GM12878 (cell line): Measurements from ENCODE around the gene TMPRSS6. TPM values are rescaled to one million over a fixed set of nuclear protein-coding genes. Genes with fewer than 3 reads are reported as not detected.

Source experiments
- ATAC-seq: fragments of 200-7000 bp; cut with Tn5 transposase; 3 replicates; pipeline ENCODE4 v1.9.1; 2020; ENCODE audit warnings: mild to moderate bottlenecking, moderate library complexity
- BruUV-seq: library from RNA; stranded (reverse); fragments of 400-500 nt; replicated peaks from 2 replicates; lab custom pipeline; 2021; lab: Mats Ljungman, UMichigan
- CTCF ChIA-PET: fragments of 300-600 bp; sonication (Branson Sonifier 250); formaldehyde crosslinking; extraction: SDS; loops from one replicate; lab custom pipeline; 2021; ENCODE audit warnings: inconsistent platforms; lab: Yijun Ruan, JAX
- POLR2A ChIA-PET: fragments of 350-600 bp; formaldehyde crosslinking; extraction: SDS; loops from one replicate; lab custom pipeline; 2021; ENCODE audit warnings: inconsistent platforms; lab: Charles Lee
- RAD21 ChIA-PET: fragments of 300-600 bp; sonication (Branson Sonifier 250); formaldehyde crosslinking; loops from one replicate; lab custom pipeline; 2023; ENCODE audit warnings: antibody characterized with exemption; ENCODE audit not compliant: unreplicated experiment; lab: Charles Lee
- SMC1A ChIA-PET: fragments of 300-600 bp; sonication (Branson Sonifier 250); formaldehyde crosslinking; loops from one replicate; lab custom pipeline; 2023; ENCODE audit not compliant: unreplicated experiment, uncharacterized antibody; lab: Charles Lee
- DNase-seq: peaks from one replicate; pipeline ENCODE4 v3.0.0-alpha.2; 2011; ENCODE audit warnings: low read depth, low spot score
- FAIRE-seq: peaks from 3 replicates; lab custom pipeline; 2011; peaks lifted over from hg19 to GRCh38; lab: Jason Lieb, UNC
- H2AFZ ChIP-seq: 2 replicates; pipeline ENCODE4 v1.6.0; 2011; ENCODE audit warnings: low read depth, low read length, control low read depth; ENCODE audit not compliant: control insufficient read depth
- H3K27ac ChIP-seq: 2 replicates; pipeline ENCODE4 v1.5.1; 2011; ENCODE audit warnings: control low read depth; ENCODE audit not compliant: control insufficient read depth, insufficient read depth
- H3K27me3 ChIP-seq, 2 experiments: replicated peaks in 1 of 2; 2 replicates each; pipeline versions ENCODE4 v1.6.0 to v1.6.1; 2011; ENCODE audit warnings: low read length in 1 of 2; ENCODE audit not compliant: control insufficient read depth in 2 of 2, insufficient read depth in 2 of 2
- H3K36me3 ChIP-seq, 2 experiments: 2 replicates each; pipeline ENCODE4 v1.5.1; 2011; ENCODE audit warnings: low read length in 1 of 2; ENCODE audit not compliant: control insufficient read depth in 2 of 2, insufficient read depth in 2 of 2
- H3K4me1 ChIP-seq: 2 replicates; pipeline ENCODE4 v1.6.1; 2011; ENCODE audit warnings: mild to moderate bottlenecking, low read length, moderate library complexity, mixed read lengths; ENCODE audit not compliant: control insufficient read depth, insufficient read depth
- H3K4me2 ChIP-seq: 2 replicates; pipeline ENCODE4 v1.6.0; 2011; ENCODE audit warnings: control low read depth; ENCODE audit not compliant: control insufficient read depth, insufficient read depth
- H3K4me3 ChIP-seq: fragments of 200-600 bp; sonication (generic); 2 replicates; pipeline ENCODE4 v1.5.1; 2016
- H3K79me2 ChIP-seq: 2 replicates; pipeline ENCODE4 v1.6.0; 2011; ENCODE audit warnings: low read length; ENCODE audit not compliant: control insufficient read depth, insufficient read depth
- H3K9ac ChIP-seq: 2 replicates; pipeline ENCODE4 v1.8.0; 2011; ENCODE audit warnings: low read length, control low read depth, mixed read lengths; ENCODE audit not compliant: control insufficient read depth, insufficient read depth
- H3K9me3 ChIP-seq: replicated peaks from 3 replicates; pipeline ENCODE4 v1.5.1; 2011; ENCODE audit warnings: mild to moderate bottlenecking, low read length; ENCODE audit not compliant: control insufficient read depth, insufficient read depth
- H4K20me1 ChIP-seq: 2 replicates; pipeline ENCODE4 v1.6.0; 2011; ENCODE audit not compliant: control insufficient read depth, insufficient read depth
- CBX3 ChIP-seq: fragments of 200-600 bp; sonication (generic); IDR thresholded peaks from 2 replicates; pipeline ENCODE4 v1.6.1; 2016; ENCODE audit warnings: low read depth, borderline replicate concordance
- CREB1 ChIP-seq: IDR thresholded peaks from 2 replicates; pipeline ENCODE4 v1.6.1; 2012; ENCODE audit warnings: low read depth, mild to moderate bottlenecking, inconsistent platforms
- FOS ChIP-seq: IDR thresholded peaks from 3 replicates; pipeline ENCODE4 v1.6.1; 2011; ENCODE audit warnings: borderline replicate concordance; ENCODE audit not compliant: insufficient read length; ENCODE audit errors: extremely low read depth
- FOXK2 ChIP-seq: fragments of 450-650 bp; IDR thresholded peaks from 2 replicates; pipeline ENCODE4 v1.6.1; 2017; ENCODE audit warnings: mild to moderate bottlenecking, moderate library complexity
- HDGF ChIP-seq: fragments of 450-650 bp; IDR thresholded peaks from 2 replicates; pipeline ENCODE4 v1.6.1; 2016; ENCODE audit warnings: antibody characterized with exemption
- HSF1 ChIP-seq: fragments of 150-350 bp; IDR thresholded peaks from 2 replicates; pipeline ENCODE4 v1.6.1; 2014; ENCODE audit warnings: mild to moderate bottlenecking, low read depth, low read length
- MEF2A ChIP-seq: IDR thresholded peaks from 2 replicates; pipeline ENCODE4 v1.6.1; 2011; ENCODE audit warnings: low read depth, mild to moderate bottlenecking, low read length, moderate library complexity; ENCODE audit not compliant: insufficient read depth
- MYB ChIP-seq: fragments of 150-350 bp; IDR thresholded peaks from 2 replicates; pipeline ENCODE4 v1.6.1; 2014; ENCODE audit warnings: mild to moderate bottlenecking, low read depth, low read length, borderline replicate concordance
- PML ChIP-seq: IDR thresholded peaks from 2 replicates; pipeline ENCODE4 v1.6.1; 2012; ENCODE audit warnings: low read length, inconsistent platforms
- SIN3A ChIP-seq: IDR thresholded peaks from 2 replicates; pipeline ENCODE4 v1.6.1; 2012; ENCODE audit warnings: low read depth, low read length, improper control_type of control experiment
- SIX5 ChIP-seq: IDR thresholded peaks from 2 replicates; pipeline ENCODE4 v1.6.1; 2011; ENCODE audit warnings: mild to moderate bottlenecking, low read depth, low read length, moderate library complexity; ENCODE audit not compliant: severe bottlenecking
- SUZ12 ChIP-seq: fragments of 200-600 bp; sonication (generic); IDR thresholded peaks from one replicate; pipeline ENCODE4 v1.6.1; 2018; ENCODE audit warnings: antibody characterized with exemption, mild to moderate bottlenecking; ENCODE audit not compliant: unreplicated experiment
- TARDBP ChIP-seq: IDR thresholded peaks from 2 replicates; pipeline ENCODE4 v1.6.1; 2016; ENCODE audit warnings: borderline replicate concordance
- TCF3 ChIP-seq: IDR thresholded peaks from 2 replicates; pipeline ENCODE4 v1.6.1; 2012; ENCODE audit warnings: low read depth, mild to moderate bottlenecking, low read length, borderline replicate concordance; ENCODE audit not compliant: insufficient read depth
- WGBS: methylation state at CpG from one replicate; pipeline ENCODE4 v1.1.6; 2016; ENCODE audit warnings: low lambda C conversion rate; ENCODE audit not compliant: insufficient replicate concordance, insufficient coverage; ENCODE audit errors: missing lambda C conversion rate; 5-methylcytosine and 5-hydroxymethylcytosine counted together
- in situ Hi-C: fragments of 300-500 bp; cut with MboI; formaldehyde crosslinking; loops from 9 replicates; pipeline ENCODE4 v1.14.3; 2018; ENCODE audit warnings: mixed read lengths
- intact Hi-C: fragments of 100-400 bp; cut with micrococcal nuclease; formaldehyde crosslinking; loops from one replicate; pipeline ENCODE4 v1.14.2; 2022; ENCODE audit not compliant: unreplicated experiment
- polyA plus RNA-seq, 11 experiments: library from polyadenylated mRNA; depleted of rRNA in 4 of 11; unstranded in 6 of 11; stranded (reverse) in 5 of 11; fragments of >200 nt; fragmentation: Nextera tagmentation in 4 of 11; fragmentation: Illumina TruSeq in 1 of 11; extraction: Ambion mirVana in 4 of 11; extraction: Trizol in 1 of 11; gene quantifications; 1 replicate in 1 of 11; 2 replicates in 10 of 11; pipeline versions ENCODE4 v1.2.1 to v1.2.3, GENCODE V29; 2011 to 2016; ENCODE audit warnings: inconsistent platforms in 2 of 11, missing spikeins in 2 of 11, low read depth in 1 of 11
- total RNA-seq, 4 experiments: library from RNA; depleted of rRNA in 3 of 4; stranded (reverse); fragments of >200 nt in 3 of 4; fragmentation: Illumina TruSeq in 1 of 4; extraction: Trizol in 1 of 4; gene quantifications; 2 replicates each; pipeline versions ENCODE4 v1.2.1 to v1.2.3, GENCODE V29; 2013 to 2021
- TF ChIP-seq, protein P1 (sequence below): IDR thresholded peaks from 2 replicates; pipeline ENCODE4 v1.6.1; 2012; ENCODE audit warnings: improper control_type of control experiment, low read depth, low read length; ENCODE audit not compliant: insufficient replicate concordance
- TF ChIP-seq, protein P2 (sequence below): fragments of 450-650 bp; IDR thresholded peaks from 2 replicates; pipeline ENCODE4 v1.6.1; 2016; ENCODE audit warnings: mild to moderate bottlenecking

Gene TMPRSS6
- total and polyA plus RNA-seq, 10 of the 15 experiments (the other 5 are each of a cell fraction or from before 2014, with no cell fraction given), result 0.06 to 0.69 (median 0.19) TPM; not detected in 6

DNA sequence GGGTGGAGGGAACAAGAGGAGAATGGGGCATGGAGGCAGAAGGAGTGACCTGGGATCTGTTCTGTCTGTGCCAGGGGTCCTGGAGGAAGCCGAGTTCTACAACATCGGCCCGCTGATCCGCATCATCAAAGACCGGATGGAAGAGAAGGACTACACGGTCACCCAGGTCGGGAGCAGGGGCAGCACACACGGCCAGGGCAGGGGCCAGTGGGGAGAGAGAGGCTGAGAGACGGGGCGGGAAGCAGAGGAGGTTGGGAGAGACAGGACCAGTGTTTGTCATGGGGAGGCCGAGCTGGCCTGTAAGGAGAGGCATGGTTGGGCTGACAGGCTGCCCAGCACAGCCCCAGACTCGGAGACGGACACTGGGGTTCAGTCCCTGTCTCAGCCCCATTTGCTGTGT, 53.3 kb downstream of the TMPRSS6 start:
- no peak for FAIRE-seq
- Histone ChIP-seq H3K9ac (no peak overlapping the region), H3K9me3 (no peaks in the 10 kb centered on the region), H3K4me2 (no peak overlapping the region), H4K20me1 (no peaks in the 10 kb centered on the region), H3K27me3 (no peaks in the 10 kb centered on the region), H3K27ac (no peak overlapping the region), H3K36me3 (peaks cover 0 to 2% of the 10 kb centered on the region in 2 experiments; a peak in 2 of 4 replicates), H3K4me3 (no peak overlapping the region), H3K79me2 (no peaks in the 10 kb centered on the region), H2AFZ (no peak overlapping the region), H3K4me1 (peaks cover 9% of the 10 kb centered on the region)
- no peak for ATAC-seq
- ChIA-PET CTCF (no interaction called here), POLR2A (interaction anchor here (1.0 kb wide), 1 partner anchor 47 kb away, joined by 3 read pairs; no protein-coding TSS in a partner anchor), RAD21 (no interaction called here), SMC1A (no interaction called here)
- no peak for DNase-seq
- intact Hi-C loops, result no loop called here
- WGBS, result 73% methylated on average over 13 of the region's 13 CpGs
- no TSS peak for BruUV-seq
- in situ Hi-C loops, result no loop called here
- TF ChIP-seq SUZ12, result no peak
- TF ChIP-seq, protein P1, sequence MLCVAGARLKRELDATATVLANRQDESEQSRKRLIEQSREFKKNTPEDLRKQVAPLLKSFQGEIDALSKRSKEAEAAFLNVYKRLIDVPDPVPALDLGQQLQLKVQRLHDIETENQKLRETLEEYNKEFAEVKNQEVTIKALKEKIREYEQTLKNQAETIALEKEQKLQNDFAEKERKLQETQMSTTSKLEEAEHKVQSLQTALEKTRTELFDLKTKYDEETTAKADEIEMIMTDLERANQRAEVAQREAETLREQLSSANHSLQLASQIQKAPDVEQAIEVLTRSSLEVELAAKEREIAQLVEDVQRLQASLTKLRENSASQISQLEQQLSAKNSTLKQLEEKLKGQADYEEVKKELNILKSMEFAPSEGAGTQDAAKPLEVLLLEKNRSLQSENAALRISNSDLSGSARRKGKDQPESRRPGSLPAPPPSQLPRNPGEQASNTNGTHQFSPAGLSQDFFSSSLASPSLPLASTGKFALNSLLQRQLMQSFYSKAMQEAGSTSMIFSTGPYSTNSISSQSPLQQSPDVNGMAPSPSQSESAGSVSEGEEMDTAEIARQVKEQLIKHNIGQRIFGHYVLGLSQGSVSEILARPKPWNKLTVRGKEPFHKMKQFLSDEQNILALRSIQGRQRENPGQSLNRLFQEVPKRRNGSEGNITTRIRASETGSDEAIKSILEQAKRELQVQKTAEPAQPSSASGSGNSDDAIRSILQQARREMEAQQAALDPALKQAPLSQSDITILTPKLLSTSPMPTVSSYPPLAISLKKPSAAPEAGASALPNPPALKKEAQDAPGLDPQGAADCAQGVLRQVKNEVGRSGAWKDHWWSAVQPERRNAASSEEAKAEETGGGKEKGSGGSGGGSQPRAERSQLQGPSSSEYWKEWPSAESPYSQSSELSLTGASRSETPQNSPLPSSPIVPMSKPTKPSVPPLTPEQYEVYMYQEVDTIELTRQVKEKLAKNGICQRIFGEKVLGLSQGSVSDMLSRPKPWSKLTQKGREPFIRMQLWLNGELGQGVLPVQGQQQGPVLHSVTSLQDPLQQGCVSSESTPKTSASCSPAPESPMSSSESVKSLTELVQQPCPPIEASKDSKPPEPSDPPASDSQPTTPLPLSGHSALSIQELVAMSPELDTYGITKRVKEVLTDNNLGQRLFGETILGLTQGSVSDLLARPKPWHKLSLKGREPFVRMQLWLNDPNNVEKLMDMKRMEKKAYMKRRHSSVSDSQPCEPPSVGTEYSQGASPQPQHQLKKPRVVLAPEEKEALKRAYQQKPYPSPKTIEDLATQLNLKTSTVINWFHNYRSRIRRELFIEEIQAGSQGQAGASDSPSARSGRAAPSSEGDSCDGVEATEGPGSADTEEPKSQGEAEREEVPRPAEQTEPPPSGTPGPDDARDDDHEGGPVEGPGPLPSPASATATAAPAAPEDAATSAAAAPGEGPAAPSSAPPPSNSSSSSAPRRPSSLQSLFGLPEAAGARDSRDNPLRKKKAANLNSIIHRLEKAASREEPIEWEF, result no peak
- no peak for TF ChIP-seq FOXK2
- TF ChIP-seq PML, result no peak
- no peak for TF ChIP-seq CBX3
- TF ChIP-seq SIX5, result no peak
- TF ChIP-seq HDGF, result no peak
- TF ChIP-seq MEF2A, result no peak
- TF ChIP-seq, protein P2, sequence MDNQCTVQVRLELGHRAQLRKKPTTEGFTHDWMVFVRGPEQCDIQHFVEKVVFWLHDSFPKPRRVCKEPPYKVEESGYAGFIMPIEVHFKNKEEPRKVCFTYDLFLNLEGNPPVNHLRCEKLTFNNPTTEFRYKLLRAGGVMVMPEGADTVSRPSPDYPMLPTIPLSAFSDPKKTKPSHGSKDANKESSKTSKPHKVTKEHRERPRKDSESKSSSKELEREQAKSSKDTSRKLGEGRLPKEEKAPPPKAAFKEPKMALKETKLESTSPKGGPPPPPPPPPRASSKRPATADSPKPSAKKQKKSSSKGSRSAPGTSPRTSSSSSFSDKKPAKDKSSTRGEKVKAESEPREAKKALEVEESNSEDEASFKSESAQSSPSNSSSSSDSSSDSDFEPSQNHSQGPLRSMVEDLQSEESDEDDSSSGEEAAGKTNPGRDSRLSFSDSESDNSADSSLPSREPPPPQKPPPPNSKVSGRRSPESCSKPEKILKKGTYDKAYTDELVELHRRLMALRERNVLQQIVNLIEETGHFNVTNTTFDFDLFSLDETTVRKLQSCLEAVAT, result no peak
- no peak for TF ChIP-seq FOS
- no peak for TF ChIP-seq HSF1
- no peak for TF ChIP-seq MYB
- no peak for TF ChIP-seq TCF3
- TF ChIP-seq CREB1, result no peak
- TF ChIP-seq SIN3A, result no peak
- no peak for TF ChIP-seq TARDBP
